Activated CD4-positive, CD25-positive, alpha-beta regulatory T cell treated with anti-CD3 and anti-CD28 coated beads, Interleukin-2, amount 50 U/mL, for 72 hours (primary cell): ENCODE measurements around the gene LRRN4.

ENCODE experiments used
- DNase-seq: peaks from one replicate; pipeline ENCODE4 v3.0.0; 2021

Gene LRRN4

DNA sequence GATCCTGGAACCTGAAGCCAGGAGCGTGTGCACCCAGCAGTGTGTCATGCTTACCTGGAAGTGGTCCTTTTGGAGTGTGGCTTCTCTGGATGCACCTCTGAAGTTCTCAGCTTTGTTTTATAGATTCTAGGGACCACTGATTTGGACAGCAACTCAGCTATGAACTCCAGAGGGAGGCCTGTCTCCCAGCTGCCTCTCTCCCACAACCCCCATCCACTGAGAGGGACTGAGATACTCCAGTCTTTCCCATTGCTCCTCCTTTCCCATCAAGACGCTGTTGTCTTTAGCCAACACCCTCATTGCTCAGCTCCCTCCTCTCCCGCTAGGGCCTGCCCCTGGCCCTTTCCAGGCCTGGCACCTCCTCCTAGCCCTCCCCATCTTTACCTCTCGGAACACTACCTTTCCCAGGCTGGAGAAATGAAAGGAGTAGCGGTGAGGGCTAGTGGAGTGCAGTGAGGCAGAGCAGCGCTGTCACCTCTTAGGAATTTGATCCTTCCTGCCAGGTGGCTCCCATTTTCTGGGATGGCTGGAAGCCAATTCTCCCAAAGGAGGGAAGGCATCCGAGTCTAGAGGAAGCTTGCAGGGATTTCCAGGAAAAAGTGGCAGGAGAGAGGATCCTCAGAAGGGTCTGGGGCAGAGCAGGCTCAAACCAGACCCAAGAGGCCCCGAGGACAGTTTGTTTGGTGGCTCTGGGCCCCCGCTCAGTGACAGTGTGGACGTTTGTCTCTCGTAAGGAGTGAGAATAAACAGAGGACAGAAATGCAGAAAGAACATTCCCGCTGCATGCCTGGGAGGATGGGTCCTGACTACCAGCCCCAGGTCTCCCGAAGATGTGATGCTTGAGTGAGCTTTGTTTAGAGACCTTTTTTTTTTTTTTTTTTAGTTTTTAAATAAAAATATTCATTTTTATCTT, at the start of gene LRRN4:
Gene LRRN4 (minus strand): TSS at position 285 of the 913 bp plus-strand sequence. CDS start 1,261 bp downstream, outside the sequence.
- no peak for DNase-seq

DNA sequence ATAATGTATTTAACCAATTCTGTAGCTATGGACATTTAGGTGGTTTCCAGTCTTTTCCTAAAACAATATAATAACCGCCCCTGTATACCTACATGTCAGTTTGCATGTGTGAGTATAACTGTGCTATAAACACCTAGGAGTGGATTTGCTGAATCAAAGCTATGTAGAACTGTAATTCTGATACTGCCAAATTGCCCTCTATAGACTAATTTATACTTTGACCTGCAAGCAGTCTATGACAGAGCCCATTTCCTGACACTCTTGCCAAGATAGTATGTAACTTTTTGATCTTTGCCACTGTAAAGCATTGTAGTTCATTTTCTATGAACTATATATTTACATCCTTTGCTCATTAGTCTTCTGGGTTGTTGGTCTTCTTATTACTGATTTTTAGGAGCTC, 49.4 kb upstream of the LRRN4 start:
- DNase-seq, result no peak

DNA sequence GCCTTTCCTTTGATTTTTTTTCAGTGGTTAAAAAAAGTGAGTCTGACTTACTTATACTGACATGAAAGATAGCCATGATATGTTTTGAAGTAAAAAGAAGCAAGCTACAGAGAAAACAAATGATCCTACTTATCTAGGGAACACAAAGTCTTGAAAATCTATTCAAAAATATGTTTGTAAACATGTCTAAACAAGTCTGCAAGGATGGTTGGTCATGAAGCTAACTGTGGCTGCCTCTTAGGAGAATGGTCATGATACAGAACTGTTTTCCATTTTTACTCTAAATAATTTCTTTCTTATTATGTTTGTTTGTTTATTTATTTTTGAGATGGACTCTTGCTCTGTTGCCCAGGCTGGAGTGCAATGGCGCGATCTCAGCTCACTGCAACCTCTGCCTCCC, 47.5 kb upstream of the LRRN4 start:
- no peak for DNase-seq

DNA sequence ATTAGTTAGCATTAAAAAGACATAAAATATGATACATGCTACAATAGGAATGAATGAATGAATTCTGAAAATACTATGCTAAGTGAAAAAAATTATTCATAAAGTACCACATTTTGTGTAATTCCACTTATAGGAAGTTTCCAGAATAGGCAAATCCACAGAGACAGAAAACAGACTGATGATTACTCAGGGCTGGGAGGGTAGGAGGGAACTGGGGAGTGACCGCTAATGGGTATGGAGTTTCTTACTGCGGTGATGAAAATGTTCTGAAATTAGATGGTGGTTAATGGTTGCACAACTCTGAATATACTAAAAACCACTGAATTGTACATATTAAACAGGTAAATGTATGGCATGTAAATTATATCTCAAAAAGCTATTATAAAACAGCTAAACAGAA, 46.4 kb upstream of the LRRN4 start:
- DNase-seq, result no peak

DNA sequence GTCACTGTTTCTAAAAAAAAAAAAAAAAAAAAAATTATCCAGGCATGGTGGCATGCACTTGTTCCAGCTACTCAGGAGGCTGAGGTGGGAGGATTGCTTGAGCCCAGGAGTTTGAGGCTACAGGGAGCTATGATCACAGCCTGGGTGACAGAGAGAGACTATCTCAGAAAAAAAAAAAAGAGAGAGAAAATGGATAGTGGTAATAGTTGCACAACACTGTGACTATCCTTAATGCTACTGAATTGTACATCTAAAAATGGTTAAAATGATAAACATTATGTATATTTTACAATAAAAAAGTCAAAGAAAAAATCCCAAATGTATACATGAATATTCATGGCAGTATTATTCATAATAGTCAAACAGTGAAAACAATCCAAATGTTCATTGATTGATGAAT, 46.0 kb upstream of the LRRN4 start:
- no peak for DNase-seq

DNA sequence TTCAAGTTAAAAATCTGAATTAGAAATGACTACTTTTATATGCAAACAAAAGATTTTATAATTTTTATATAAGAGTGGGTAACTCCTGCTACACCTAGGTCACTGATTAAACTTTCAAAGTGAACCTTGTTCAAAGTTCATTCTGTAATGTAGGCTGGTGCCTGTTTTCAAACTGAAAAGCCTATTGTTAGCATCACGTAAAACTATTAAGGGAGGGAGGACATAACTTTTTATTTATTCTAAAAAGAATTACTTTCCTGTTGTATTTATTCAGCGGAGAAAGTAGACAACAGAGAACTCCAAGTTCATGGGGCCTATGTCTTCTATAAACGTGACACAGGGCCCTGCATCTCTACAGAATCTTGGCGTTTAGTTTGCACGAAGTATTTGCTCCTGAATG, 41.5 kb upstream of the LRRN4 start:
- no peak for DNase-seq

DNA sequence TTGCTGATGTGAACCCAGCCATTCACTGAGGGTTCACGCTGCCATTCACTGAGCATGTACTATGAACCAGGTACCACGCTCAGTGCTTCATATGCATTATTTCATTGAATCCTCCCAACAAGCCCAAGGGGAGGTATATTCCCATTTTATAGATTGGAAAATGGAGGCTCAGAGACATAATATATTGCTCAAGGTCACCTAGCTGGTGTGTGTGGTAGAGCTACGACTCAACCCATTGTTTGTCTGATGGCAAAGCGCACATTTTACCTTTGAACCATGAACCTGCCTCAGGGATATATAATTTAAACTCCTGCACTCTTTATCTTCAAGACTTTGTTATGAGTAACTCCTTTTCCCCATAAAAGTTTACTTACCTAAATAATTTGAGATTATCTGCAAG, 40.7 kb upstream of the LRRN4 start:
- DNase-seq, result no peak

DNA sequence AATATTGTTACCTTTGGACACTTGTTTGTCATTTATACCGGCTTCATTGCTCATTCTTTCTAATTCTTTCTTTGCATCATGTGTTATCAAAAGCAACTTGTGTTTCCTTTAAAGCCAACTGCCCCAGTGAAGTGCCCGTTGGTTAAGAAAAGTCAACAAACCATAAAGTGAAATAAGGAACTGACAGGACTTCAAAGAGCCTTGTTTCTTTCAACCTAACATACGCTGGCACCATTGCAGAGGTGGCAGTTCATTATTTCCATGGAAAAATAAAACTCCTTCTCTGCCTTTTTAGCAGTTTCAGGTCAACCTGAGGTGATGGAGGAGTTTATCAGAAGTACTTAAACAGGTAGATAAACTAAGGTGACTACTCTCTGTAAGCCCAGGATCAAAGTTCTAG, 40.2 kb upstream of the LRRN4 start:
- no peak for DNase-seq

DNA sequence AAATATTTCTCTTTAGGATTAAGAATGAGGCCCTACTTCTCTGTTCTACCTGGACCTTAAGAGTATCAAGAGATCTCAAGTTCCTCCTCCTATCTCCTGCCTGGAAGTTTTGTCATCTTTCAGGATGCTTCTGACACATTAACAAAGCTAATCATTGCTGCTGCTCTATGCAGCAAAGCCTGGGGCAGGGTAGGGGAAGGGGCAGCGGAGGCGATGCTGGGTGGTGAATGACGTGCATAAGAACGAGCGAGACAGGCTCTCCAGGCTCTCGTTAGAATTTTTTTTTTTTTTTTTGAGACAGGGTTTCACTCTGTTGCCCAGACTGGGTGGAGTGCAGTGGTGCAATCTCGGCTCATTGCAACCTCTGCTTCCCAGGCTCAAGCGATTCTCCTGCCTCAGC, 37.8 kb upstream of the LRRN4 start:
- DNase-seq, result no peak

DNA sequence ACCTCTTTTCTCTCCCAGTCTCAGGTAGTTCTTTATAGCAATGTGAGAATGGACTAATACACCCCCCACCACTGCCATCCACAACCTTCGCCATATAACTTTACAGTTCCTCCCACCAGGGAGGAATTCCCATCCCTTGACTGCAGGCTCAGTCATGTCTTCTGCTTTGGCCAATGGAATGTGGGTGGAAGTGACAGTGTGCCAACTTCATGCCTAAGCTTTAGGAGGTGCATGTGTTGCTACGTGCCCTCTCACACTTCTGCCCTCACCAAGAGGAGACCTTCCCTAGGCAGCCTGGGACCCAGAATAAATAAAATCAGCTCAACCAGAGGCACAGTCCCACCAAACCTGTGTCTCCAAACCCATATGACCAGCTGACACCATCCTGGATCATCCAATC, 33.0 kb upstream of the LRRN4 start:
- DNase-seq, result no peak

DNA sequence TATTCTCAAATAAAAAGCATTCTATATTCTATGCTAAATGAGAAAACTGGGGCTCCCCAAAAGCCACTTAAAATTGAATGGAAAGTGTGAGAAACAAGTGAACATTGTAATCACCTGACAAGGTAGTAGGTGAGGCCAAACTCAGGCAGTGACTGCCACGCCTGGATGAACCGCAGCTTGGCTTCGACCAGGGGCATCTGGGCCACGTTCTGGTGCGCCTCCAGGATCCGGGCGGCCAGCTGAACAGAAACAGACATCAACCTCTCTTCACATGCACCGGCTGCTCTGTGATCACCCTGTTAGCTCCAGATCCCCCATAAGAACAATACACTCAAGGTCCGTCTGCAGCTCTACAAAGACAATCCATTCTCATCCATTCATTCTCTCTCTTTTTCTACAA, 30.1 kb upstream of the LRRN4 start:
- no peak for DNase-seq

DNA sequence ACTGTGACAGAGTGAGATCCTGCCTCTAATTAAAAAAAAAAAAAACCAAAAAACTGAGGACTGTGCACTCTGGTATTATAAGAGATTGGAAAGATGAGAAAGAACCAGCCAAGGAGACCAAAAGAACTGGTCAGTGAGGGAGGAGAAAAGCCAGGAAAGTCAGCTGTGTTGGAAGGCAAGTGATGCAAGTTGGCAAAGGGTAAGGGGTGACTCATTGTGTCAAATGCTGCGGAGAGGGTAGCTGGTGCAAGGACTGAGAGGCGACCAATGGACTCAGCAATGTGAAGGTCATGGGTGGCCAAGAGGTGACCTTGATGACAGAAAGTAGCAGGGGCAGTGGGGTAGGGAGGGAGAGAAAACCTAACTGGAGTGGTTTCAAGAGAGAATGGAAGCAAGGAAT, 27.4 kb upstream of the LRRN4 start:
- DNase-seq, result no peak

DNA sequence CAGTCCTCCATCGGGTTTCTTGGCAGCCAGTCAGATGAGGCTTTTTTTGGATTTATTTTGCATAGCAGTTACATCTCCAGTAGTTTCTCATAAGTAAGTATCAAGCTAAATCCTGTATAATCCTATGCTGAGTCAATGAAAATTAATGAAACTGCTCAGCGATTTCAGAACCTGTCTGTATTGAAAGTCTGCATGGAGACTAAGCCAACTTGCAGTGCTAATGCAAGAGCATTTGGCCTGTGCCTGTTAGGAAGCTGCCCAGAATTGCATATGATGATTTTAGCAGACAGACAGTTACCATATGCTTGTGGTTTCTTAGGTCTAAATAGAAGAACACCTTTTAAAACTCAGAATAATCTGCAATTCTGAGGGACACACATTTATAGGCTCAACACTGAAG, 25.2 kb upstream of the LRRN4 start:
- DNase-seq, result no peak

DNA sequence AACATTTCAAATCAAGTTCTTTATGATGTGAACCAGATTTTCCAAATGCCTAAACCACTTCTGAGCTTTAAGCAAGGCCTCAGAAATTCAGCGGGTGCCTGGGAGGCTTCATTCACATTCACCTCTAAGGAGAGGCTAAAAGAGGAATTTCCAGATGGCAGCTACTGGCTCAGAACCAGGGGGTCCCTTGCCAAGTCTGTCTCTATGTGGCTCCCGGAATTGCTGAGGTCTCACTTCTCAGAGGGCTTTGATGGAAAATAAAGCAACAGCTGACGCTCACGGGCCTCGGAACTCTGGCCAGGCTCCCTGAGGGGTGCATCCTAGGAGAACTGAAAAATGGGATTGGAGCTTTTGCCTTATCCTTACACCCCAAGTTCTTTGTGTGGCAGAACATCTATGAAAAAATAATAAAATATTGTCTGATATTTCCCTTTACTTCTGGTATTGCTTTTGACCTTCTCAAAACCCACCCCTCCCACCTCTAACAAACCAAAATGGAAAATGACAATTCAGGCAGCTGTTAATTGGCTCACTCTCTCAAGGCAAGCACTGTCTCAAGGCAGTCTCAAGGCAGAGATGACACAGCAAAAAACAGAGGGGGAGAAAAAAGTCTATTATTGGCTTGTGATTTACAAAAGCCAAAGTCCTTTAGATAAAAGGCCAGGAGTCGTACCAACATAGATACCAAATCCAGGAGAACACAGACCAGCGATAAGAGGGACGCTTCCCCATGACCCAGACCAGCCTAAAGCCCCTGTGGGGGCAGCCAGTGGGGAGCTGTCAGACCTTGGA, 21.8 kb upstream of the LRRN4 start:
- no peak for DNase-seq

DNA sequence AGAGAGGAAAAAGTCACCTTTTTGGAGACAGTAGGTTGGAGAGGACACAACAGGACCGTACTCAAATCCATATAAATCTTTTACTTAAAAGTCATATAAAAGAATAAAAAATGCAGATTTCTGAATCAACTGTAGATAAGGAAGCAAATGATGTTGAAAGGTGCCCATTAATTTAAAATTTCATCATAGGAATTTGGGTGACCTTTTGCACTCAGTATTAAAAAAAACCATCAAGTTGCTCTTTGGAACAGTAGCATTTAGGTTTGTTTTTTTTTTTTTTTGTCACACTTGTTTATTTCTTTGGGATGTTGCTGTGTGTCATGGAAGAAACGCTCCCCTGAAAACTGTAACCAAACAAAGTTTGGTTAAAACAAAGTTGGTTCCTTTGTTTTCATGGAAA, 20.9 kb upstream of the LRRN4 start:
- no peak for DNase-seq

DNA sequence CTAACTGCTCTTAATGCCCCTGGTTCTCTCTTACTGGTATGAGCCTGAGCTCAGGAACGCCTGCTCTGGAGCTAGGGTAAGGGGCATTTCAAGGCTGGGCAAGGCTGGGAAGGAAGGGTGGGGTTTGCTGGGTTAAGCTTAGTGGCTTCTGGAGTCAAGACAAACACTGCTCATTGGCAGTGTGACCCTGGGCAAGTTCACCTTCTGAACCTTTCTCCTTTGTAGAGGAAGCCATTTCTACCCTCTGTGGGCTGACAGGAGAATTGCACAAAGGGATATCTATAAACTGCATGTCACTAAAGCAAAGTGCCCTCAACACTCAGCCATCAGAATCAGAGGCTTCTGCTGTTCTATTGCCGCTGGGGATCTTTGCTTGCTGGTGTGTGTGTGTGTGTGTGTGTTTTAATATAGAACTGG, 20.3 kb upstream of the LRRN4 start:
- no peak for DNase-seq

DNA sequence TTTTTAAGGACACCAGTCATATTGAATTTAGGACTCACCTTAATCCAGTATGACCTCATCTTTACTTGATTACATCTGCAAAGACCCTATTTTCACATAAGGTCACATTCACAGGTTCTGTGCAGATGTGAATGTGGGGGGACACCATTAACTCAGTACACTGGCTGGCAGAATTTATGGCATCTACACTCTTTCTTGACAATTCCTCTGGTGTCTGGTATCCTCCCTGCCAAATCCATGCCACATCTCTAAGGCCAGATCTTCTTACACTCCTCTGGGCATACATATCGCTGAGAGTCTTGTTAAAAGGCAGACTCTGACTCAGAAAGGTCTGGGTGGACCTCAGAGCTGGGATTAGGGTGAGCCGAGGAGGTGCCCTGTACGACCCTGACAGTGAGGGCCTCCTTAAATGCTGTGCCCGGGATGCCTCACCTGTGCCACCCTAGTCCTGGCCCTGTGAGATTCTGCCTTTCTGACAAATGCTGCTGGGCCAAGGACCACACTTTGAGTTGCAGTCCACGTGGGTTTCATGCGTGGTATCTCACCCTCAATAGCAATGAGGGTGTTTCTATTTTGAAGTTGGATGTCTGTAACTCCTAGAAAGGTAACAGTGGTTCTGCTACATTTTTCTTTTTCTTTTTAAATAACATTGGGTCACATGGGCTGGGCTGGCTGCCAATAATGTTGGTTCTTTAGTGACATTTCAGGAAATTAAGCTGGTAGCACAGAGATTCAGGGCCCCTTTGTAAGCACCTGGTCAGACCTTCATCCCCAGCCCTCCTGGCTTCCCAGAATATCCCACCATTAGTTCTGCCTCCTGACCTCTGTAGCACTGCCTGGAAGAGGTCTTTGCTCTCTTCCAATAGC, 17.2 kb upstream of the LRRN4 start:
- no peak for DNase-seq

DNA sequence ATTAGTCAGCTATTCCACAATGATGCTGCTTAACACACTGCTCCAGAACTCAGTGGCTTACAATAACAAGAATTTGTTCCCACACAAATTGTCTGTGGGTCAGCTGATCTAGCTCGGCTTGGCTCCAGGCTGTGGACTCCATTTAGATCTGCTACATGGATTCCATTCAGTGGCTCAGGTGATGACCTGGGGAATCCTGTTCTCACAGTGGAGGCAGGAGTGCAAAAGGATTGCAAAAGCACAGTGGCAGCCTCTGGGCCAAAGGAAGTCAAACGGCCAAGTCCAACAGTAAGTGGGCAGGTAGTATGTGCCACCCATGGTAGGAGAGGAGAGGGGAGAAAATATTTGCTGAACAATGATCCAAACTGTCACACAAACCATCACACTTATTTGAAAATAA, 15.8 kb upstream of the LRRN4 start:
- DNase-seq, result no peak

DNA sequence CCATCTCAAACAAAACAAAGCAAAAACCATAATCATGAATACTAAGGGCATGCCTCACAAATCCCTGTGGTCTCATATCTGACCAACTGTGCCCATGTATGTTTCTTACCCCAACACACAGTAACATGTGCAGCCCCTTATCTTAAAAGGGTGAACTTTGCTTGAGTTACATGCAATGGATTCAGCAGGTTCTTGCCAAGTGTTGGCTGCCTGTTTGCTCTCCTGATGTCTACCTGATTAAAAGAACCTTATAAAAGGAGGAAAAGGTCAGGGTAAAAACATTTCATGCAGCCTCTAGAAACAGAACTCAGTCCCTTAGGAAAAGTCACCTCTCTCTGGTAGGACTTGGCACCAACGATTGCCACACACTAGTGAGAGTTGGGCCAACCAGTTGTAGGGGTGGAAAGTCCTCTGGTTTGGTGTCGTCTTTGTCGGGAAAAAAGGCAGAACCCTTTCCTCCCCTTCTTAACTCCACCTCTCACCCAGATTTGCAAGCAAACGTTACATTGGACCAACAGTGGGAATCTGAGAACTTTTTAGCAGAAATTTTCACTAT, 14.0 kb upstream of the LRRN4 start:
- no peak for DNase-seq

DNA sequence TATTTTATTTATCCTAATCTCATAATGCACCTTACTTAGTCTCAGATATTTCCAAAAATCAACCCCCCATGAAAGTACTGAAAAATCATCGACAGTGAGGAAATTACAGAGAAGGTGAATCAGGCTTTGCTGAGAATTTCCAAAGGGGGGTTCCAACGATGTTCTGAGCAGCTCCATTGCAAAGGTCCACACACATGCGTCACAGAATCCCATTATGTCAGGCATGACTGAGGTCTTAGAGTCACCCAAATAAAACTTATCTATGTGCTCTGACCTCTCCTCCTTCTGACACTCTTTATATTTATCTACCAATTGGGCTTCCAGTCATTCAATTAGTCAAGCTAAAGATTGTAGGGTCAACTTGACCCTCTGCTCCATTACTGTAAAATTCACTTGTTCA, 12.7 kb upstream of the LRRN4 start:
- no peak for DNase-seq

DNA sequence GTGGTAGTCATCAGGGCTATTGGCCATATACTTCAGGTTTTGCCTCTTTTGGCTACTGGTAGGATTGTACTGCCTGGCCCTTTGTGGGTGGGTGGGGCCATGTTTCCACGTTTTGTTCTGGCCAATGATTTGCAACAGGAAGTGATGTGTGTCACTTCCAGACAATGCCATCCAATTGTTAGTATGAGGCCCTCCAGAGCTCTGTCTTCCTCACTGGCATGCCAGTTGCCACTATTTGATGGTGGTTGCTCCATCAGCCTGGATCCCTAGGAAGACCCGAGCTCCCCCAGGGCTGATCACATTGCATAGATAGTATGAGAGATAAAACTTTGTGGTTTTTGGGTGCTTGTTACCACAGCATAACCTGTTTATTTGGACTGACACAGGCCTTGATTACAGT, 7.7 kb upstream of the LRRN4 start:
- no peak for DNase-seq

DNA sequence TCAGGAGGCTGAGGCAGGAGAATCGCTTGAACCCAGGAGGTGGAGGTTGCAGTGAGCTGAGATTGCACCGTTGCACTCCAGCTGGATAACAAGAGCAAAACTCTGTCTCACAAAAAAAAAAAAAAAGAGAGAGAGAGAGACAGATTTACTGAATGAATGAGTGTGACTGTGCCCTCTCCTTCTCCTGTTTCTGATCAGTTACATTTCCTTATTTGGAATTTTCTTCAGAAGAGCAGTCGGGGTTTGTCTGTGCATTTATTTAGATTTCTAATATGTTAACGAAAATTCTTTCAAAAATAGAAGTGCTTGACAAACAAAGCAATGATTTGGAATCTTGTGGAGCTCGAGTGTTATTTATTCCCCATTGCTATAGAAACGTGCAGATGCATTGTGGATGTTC, 6.4 kb upstream of the LRRN4 start:
- DNase-seq, result no peak

DNA sequence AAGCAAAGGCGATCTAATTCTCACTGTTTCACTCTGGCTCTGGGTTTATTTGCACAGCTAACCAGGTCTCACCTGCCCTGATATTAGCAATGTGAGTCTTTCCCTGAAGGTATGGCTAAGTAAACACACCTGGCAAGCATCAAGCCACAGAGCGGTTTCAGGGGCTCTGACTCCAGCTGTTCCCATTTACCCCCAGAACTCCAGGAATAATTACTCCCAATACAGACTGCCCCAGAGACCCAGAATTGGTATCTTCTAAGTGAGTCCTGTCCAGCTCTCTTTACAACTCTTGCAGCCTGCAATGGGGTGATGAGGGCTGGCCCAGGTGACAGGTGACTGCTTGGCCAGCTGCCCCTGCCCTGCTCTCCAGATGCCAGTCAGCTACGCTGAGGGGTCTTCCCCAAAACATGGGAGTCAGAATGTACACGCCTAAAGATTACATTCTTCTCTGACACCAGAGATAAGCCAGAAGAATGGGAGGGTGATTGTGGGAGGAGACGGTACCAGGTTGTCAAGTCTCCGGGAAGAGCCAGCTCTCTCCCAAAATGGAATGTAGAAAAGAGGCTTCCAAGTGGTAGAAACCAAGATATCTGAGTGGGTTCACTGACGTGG, 4.9 kb upstream of the LRRN4 start:
- no peak for DNase-seq
